ENCODE results near the gene HSPB6.

Gene HSPB6

GRCh38 chr19:35767288-35768081 lies 10.7 kb upstream of the HSPB6 start:
- no peak for DNase-seq (ENCODE audit: low spot score)

- DNase-seq (ENCODE audit: low spot score), result no peak
Measured at GRCh38 chr19:35766571-35767104, 9.8 kb upstream of the HSPB6 start.

- DNase-seq (ENCODE audit: low spot score), result no peak
Measured at GRCh38 chr19:35764432-35765315, 7.8 kb upstream of the HSPB6 start.

- DNase-seq (ENCODE audit: low spot score), result no peak
Measured at GRCh38 chr19:35760711-35761349, 4.0 kb upstream of the HSPB6 start.

- no peak for DNase-seq (ENCODE audit: low spot score)
Measured at GRCh38 chr19:35759697-35760096, 2.9 kb upstream of the HSPB6 start.

GRCh38 chr19:35757749-35758608 lies 1.1 kb upstream of the HSPB6 start, which contains the start of gene PROSER3:
Gene PROSER3, plus strand, starts transcription at chr19:35758176. Its CDS starts 40 bp downstream, at chr19:35758216.
- peak; percentile 99 for DNase-seq (ENCODE audit: low spot score)

- DNase-seq (ENCODE audit: low spot score), result no peak
Measured at GRCh38 chr19:35757231-35757748, 461 bp upstream of the HSPB6 start.

- peak; percentile 53 for DNase-seq (ENCODE audit: low spot score)
Measured at GRCh38 chr19:35755550-35756376, 1.1 kb downstream of the HSPB6 start.

- no peak for DNase-seq (ENCODE audit: low spot score)
Measured at GRCh38 chr19:35755131-35755549, 1.7 kb downstream of the HSPB6 start.

- DNase-seq (ENCODE audit: low spot score), result no peak
Measured at GRCh38 chr19:35754370-35755130, 2.3 kb downstream of the HSPB6 start.

GRCh38 chr19:35753634-35754369 lies 3.0 kb downstream of the HSPB6 start:
- DNase-seq (ENCODE audit: low spot score), result no peak

- DNase-seq (ENCODE audit: low spot score), result no peak
Measured at GRCh38 chr19:35752746-35753350, 4.0 kb downstream of the HSPB6 start.

GRCh38 chr19:35751839-35752745 lies 4.7 kb downstream of the HSPB6 start:
- DNase-seq (ENCODE audit: low spot score), result no peak

GRCh38 chr19:35750167-35750566 lies 6.7 kb downstream of the HSPB6 start:
- no peak for DNase-seq (ENCODE audit: low spot score)

- peak; percentile 99 for DNase-seq (ENCODE audit: low spot score)
Measured at GRCh38 chr19:35748106-35749020, 8.5 kb downstream of the HSPB6 start, which contains the start of gene LIN37. Gene LIN37, plus strand, starts transcription at chr19:35748576. Its CDS starts 149 bp downstream, at chr19:35748725.

- DNase-seq (ENCODE audit: low spot score), result no peak
Measured at GRCh38 chr19:35746531-35746930, 10.3 kb downstream of the HSPB6 start.

Measured in CD4-positive, alpha-beta T cell treated with Interleukin-6 at 100 ng/mL for 8 hours (primary cell).